HG03097 (cell line): ENCODE data around the gene FAM111A.
A peak's percentile ranks its signal among the peaks of the same experiment; 100 is the strongest.

Experiments used
- ATAC-seq: cut with Tn5 transposase; IDR thresholded peaks from one replicate; pipeline ENCODE4 v1.9.1; 2021; ENCODE audit not compliant: unreplicated experiment, low FRiP score

The FAM111A gene

GRCh38 chr11:59141191-59141590, 1.5 kb upstream of the FAM111A start:
- no peak for ATAC-seq

- ATAC-seq = no peak
Observed at GRCh38 chr11:59141673-59142460, 789 bp upstream of the FAM111A start.

GRCh38 chr11:59144096-59144495, 1.4 kb downstream of the FAM111A start:
- no peak for ATAC-seq

GRCh38 chr11:59144579-59145345, 2.1 kb downstream of the FAM111A start:
- ATAC-seq = no peak

GRCh38 chr11:59145534-59145933, 2.9 kb downstream of the FAM111A start:
- ATAC-seq = no peak

- no peak for ATAC-seq
Observed at GRCh38 chr11:59151761-59152160, 9.1 kb downstream of the FAM111A start.

- ATAC-seq = peak; percentile 55
Observed at GRCh38 chr11:59152312-59152951, 9.8 kb downstream of the FAM111A start.

- no peak for ATAC-seq
Observed at GRCh38 chr11:59154610-59155009, 12.0 kb downstream of the FAM111A start.

- ATAC-seq = no peak
Observed at GRCh38 chr11:59157433-59157832, 14.8 kb downstream of the FAM111A start.

- peak; percentile 66 for ATAC-seq
Observed at GRCh38 chr11:59158206-59159068, 15.8 kb downstream of the FAM111A start.

GRCh38 chr11:59164028-59164427, 21.4 kb downstream of the FAM111A start:
- ATAC-seq = no peak

- ATAC-seq = peak; percentile 71
Observed at GRCh38 chr11:59171508-59172322, 29.1 kb downstream of the FAM111A start, which contains the start of gene DTX4. Gene DTX4 (plus strand): TSS chr11:59172132. CDS start chr11:59172596, 464 bp downstream.

- no peak for ATAC-seq
Observed at GRCh38 chr11:59172345-59173079, 29.9 kb downstream of the FAM111A start.

- ATAC-seq = no peak
Observed at GRCh38 chr11:59173080-59173963, 30.7 kb downstream of the FAM111A start.

GRCh38 chr11:59173964-59174663, 31.5 kb downstream of the FAM111A start:
- no peak for ATAC-seq

- ATAC-seq = no peak
Observed at GRCh38 chr11:59174664-59175033, 32.0 kb downstream of the FAM111A start.

- ATAC-seq = no peak
Observed at GRCh38 chr11:59175091-59175501, 32.4 kb downstream of the FAM111A start.
